Measurements from ENCODE around the gene OTOP3. TPM values are rescaled to one million over a fixed set of nuclear protein-coding genes. Genes with fewer than 3 reads are reported as not detected.

OTOP3 gene
- total RNA-seq, 1 experiment from 2014 or later, result not detected

GRCh38 chr17:74916136-74916850 lies 19.4 kb upstream of the OTOP3 start:
- peaks cover 10% of the 10 kb centered on the region for H3K36me3 Mint-ChIP-seq (ENCODE audit: insufficient read depth, unreplicated experiment)
- TF ChIP-seq, protein P1, sequence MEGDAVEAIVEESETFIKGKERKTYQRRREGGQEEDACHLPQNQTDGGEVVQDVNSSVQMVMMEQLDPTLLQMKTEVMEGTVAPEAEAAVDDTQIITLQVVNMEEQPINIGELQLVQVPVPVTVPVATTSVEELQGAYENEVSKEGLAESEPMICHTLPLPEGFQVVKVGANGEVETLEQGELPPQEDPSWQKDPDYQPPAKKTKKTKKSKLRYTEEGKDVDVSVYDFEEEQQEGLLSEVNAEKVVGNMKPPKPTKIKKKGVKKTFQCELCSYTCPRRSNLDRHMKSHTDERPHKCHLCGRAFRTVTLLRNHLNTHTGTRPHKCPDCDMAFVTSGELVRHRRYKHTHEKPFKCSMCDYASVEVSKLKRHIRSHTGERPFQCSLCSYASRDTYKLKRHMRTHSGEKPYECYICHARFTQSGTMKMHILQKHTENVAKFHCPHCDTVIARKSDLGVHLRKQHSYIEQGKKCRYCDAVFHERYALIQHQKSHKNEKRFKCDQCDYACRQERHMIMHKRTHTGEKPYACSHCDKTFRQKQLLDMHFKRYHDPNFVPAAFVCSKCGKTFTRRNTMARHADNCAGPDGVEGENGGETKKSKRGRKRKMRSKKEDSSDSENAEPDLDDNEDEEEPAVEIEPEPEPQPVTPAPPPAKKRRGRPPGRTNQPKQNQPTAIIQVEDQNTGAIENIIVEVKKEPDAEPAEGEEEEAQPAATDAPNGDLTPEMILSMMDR (IDR thresholded peaks at IDR 0.05; ENCODE audit: insufficient read depth in 1 of 2, low read depth in 1 of 2, low read length in 1 of 2, severe bottlenecking in 1 of 2, unreplicated experiment in 1 of 2), result no peak
- H3K9me3 Mint-ChIP-seq (ENCODE audit: unreplicated experiment), result no peaks in the 10 kb centered on the region
- POLR2A ChIA-PET, result no interaction called here
- no peak overlapping the region for H3K4me3 Mint-ChIP-seq (ENCODE audit: unreplicated experiment)
- peaks cover 9% of the 10 kb centered on the region; the same call in 1 of the 2 replicates for H3K4me1 ChIP-seq
- H3K36me3 ChIP-seq (ENCODE audit: control insufficient read depth, insufficient read depth, low read length), result no peaks in the 10 kb centered on the region
- H3K4me1 Mint-ChIP-seq (ENCODE audit: low read depth, unreplicated experiment), result peaks cover 6% of the 10 kb centered on the region
- no peaks in the 10 kb centered on the region for H3K27me3 ChIP-seq (replicated peaks; ENCODE audit: control insufficient read depth, insufficient read depth, low read length)
- DNase-seq, result no peak
- BruUV-seq (replicated peaks), result no TSS peak
- CTCF ChIA-PET, result no interaction called here
- H3K4me3 ChIP-seq (ENCODE audit: low read depth, low read length), result no peak overlapping the region
- peaks cover 2% of the 10 kb centered on the region; the same call in 1 of the 2 replicates for H3K9me3 ChIP-seq
- intact Hi-C loops (cut with micrococcal nuclease; ENCODE audit: unreplicated experiment), result no loop called here
- no peaks in the 10 kb centered on the region for H3K27me3 Mint-ChIP-seq (ENCODE audit: insufficient read depth, unreplicated experiment)
- H3K27ac Mint-ChIP-seq (ENCODE audit: unreplicated experiment), result no peak overlapping the region

- intact Hi-C loops (cut with micrococcal nuclease; ENCODE audit: unreplicated experiment), result no loop called here
- TF ChIP-seq, protein P1 (IDR thresholded peaks at IDR 0.05; ENCODE audit: insufficient read depth in 1 of 2, low read depth in 1 of 2, low read length in 1 of 2, severe bottlenecking in 1 of 2, unreplicated experiment in 1 of 2), result no peak
- Histone ChIP-seq H3K9me3 (peaks cover 2% of the 10 kb centered on the region; the same call in 1 of the 2 replicates), H3K4me3 (ENCODE audit: low read depth, low read length) (no peak overlapping the region), H3K27me3 (replicated peaks; ENCODE audit: control insufficient read depth, insufficient read depth, low read length) (no peaks in the 10 kb centered on the region), H3K4me1 (peaks cover 4% of the 10 kb centered on the region; the same call in 1 of the 2 replicates), H3K36me3 (ENCODE audit: control insufficient read depth, insufficient read depth, low read length) (no peaks in the 10 kb centered on the region)
- Mint-ChIP-seq H3K27me3 (ENCODE audit: insufficient read depth, unreplicated experiment) (no peaks in the 10 kb centered on the region), H3K36me3 (ENCODE audit: insufficient read depth, unreplicated experiment) (peaks cover 10% of the 10 kb centered on the region), H3K4me1 (ENCODE audit: low read depth, unreplicated experiment) (peaks cover 6% of the 10 kb centered on the region), H3K4me3 (ENCODE audit: unreplicated experiment) (no peak overlapping the region), H3K27ac (ENCODE audit: unreplicated experiment) (no peak overlapping the region), H3K9me3 (ENCODE audit: unreplicated experiment) (no peaks in the 10 kb centered on the region)
- DNase-seq, result no peak
- ChIA-PET POLR2A (no interaction called here), CTCF (no interaction called here)
- no TSS peak for BruUV-seq (replicated peaks)
Observed at GRCh38 chr17:74916851-74917199, 18.9 kb upstream of the OTOP3 start.

DNA sequence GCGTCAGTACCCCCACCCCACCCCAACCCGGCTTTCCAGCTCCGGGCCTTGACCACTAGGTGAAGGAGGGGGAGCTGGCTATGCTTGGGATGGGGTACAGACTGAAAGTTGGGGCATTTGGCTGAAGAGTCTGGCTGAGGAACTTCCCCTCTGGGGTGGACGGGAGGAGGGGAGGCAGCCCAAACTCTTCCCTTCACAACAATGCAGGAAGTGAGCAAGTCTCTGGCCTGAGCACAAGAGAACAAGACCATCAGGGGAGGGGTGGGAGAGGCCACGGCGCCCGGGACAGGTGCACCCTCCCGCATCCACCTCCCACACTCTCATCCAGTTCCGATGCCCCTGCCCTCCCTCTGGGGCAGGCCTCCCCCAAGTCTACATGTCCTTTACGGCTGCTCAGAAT lies 18.3 kb upstream of the OTOP3 start:
- no peaks in the 10 kb centered on the region for H3K9me3 Mint-ChIP-seq (ENCODE audit: unreplicated experiment)
- no TSS peak for BruUV-seq (replicated peaks)
- intact Hi-C loops (cut with micrococcal nuclease; ENCODE audit: unreplicated experiment), result no loop called here
- H3K27me3 ChIP-seq (replicated peaks; ENCODE audit: control insufficient read depth, insufficient read depth, low read length), result 0 out of 2 replicates have a peak, but pooled peaks cover 1% of the 10 kb centered on the region
- H3K4me1 ChIP-seq, result no peaks in the 10 kb centered on the region
- DNase-seq, result no peak
- TF ChIP-seq, protein P1 (IDR thresholded peaks at IDR 0.05; ENCODE audit: insufficient read depth in 1 of 2, low read depth in 1 of 2, low read length in 1 of 2, severe bottlenecking in 1 of 2, unreplicated experiment in 1 of 2), result no peak
- no peak overlapping the region for H3K4me3 ChIP-seq (ENCODE audit: low read depth, low read length)
- ChIA-PET CTCF (no interaction called here), POLR2A (no interaction called here)
- H3K4me3 Mint-ChIP-seq (ENCODE audit: unreplicated experiment), result no peak overlapping the region
- H3K9me3 ChIP-seq, result peaks cover 2% of the 10 kb centered on the region; the same call in 1 of the 2 replicates
- H3K27ac Mint-ChIP-seq (ENCODE audit: unreplicated experiment), result no peak overlapping the region
- peaks cover 10% of the 10 kb centered on the region for H3K36me3 Mint-ChIP-seq (ENCODE audit: insufficient read depth, unreplicated experiment)
- peaks cover under 1% of the 10 kb centered on the region for H3K4me1 Mint-ChIP-seq (ENCODE audit: low read depth, unreplicated experiment)
- H3K36me3 ChIP-seq (ENCODE audit: control insufficient read depth, insufficient read depth, low read length), result no peaks in the 10 kb centered on the region
- H3K27me3 Mint-ChIP-seq (ENCODE audit: insufficient read depth, unreplicated experiment), result peaks cover under 1% of the 10 kb centered on the region

Data from Caco-2 (cell line).